Measurements from ENCODE around the gene MIA2.
A peak's percentile ranks its signal among the peaks of the same experiment; 100 is the strongest.

The MIA2 gene

DNA sequence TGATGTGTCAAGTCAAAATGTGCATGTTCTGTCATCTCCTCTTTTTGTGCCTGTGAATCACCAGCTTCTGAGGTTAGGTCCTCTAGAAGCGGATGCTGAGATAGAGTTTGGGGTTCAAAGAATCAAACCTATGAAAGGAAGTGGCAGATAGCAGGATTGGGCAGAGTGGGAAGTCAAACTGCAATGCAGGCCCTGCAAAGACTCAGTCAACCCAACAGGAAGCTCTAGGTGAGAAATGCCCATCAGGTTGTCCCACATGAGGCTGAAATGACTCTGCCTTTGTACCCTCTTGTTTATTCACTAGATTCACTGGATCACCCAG, 4.5 kb upstream of the MIA2 start:
- TF ChIP-seq, protein P1, sequence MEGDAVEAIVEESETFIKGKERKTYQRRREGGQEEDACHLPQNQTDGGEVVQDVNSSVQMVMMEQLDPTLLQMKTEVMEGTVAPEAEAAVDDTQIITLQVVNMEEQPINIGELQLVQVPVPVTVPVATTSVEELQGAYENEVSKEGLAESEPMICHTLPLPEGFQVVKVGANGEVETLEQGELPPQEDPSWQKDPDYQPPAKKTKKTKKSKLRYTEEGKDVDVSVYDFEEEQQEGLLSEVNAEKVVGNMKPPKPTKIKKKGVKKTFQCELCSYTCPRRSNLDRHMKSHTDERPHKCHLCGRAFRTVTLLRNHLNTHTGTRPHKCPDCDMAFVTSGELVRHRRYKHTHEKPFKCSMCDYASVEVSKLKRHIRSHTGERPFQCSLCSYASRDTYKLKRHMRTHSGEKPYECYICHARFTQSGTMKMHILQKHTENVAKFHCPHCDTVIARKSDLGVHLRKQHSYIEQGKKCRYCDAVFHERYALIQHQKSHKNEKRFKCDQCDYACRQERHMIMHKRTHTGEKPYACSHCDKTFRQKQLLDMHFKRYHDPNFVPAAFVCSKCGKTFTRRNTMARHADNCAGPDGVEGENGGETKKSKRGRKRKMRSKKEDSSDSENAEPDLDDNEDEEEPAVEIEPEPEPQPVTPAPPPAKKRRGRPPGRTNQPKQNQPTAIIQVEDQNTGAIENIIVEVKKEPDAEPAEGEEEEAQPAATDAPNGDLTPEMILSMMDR (IDR thresholded peaks at IDR 0.05): no peak

DNA sequence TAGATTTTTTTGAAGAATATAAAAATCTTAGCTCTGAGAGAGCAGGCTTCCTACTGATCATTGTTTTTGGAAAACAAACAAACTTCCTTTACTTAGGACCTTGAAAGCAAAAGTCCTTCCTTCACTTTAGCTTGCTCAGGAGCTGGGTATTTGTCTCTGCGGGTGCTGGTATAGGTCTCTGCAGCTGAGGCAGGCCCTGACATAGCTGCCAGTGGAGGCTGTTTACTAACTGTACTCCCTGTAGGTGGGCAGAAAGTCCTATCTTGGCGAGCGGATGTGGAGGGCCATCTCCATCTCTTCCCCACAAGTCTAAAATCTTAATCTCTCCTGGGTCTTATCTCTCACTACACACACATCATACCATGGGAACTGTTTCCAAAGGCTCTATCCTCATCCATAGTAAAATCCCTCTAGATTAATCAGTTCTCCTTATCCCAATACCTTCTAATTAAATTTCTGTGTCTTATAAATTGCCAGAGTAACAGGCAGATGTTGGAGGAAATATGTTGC, 4.1 kb upstream of the MIA2 start:
- TF ChIP-seq, protein P1 (IDR thresholded peaks at IDR 0.05): no peak

DNA sequence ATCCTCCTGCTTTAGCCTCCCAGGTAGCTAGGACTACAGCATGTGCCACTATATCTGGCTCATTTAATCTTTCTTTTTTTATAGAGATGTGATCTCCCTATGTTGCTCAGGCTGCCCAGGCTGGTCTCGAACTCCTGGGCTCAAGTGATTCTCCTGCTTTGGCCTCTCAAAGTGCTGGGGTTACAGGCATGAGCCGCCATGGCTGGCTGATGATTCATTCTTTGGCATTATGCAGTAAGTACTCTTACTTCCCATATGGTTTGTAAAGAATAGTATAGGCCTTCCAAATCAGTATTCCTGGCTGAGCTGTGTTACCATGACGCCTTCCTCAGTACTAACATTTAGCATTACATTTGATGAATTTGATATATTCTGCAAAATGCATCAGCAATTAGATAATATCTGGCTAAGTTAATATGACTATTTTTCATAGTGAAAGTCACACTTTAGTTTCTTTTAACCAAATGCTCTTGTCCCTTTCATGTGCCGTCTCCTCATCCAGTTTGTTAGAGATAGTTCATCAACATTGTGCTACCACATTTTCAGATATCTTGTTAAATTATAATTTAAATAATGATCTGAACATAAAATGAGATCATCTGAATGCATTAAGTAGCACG, 3.2 kb upstream of the MIA2 start:
- TF ChIP-seq, protein P1 (IDR thresholded peaks at IDR 0.05): no peak

DNA sequence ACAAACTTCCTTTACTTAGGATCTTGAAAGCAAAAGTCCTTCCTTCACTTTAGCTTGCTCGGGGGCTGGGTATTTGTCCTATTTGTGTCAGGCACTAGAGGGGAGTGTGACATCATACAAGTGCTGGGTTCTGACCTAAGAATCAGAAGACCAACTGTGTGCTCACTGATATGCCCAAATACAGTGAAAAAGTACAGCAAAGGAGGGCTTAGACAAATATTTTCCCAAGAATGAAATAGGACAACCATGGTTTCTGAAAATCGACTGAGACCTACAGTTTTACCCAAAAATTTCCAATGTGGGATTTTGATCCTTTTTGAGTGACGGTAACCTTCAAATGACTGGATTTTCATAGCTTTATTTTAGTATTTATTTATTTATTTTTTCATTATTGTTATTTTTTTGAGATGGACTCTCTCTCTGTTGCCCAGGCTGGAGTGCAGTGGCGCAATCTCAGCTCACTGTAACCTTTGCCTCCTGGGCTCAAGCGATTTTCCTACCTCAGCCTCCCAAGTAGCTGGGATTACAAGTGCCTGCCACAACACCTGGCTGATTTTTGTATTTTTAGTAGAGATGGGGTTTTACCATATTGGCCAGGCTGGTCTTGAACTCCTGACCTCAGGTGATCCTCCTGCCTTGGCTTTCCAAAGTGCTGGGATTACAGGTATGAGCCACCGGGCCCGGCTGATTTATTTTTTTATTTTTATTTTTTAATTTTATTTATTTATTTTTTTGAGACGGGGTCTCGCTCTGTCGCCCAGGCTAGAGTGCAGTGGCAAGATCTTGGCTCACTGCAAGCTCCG, 1.8 kb upstream of the MIA2 start:
- TF ChIP-seq, protein P1 (IDR thresholded peaks at IDR 0.05): peak; percentile 28; the same call in 1 of the 2 replicates

DNA sequence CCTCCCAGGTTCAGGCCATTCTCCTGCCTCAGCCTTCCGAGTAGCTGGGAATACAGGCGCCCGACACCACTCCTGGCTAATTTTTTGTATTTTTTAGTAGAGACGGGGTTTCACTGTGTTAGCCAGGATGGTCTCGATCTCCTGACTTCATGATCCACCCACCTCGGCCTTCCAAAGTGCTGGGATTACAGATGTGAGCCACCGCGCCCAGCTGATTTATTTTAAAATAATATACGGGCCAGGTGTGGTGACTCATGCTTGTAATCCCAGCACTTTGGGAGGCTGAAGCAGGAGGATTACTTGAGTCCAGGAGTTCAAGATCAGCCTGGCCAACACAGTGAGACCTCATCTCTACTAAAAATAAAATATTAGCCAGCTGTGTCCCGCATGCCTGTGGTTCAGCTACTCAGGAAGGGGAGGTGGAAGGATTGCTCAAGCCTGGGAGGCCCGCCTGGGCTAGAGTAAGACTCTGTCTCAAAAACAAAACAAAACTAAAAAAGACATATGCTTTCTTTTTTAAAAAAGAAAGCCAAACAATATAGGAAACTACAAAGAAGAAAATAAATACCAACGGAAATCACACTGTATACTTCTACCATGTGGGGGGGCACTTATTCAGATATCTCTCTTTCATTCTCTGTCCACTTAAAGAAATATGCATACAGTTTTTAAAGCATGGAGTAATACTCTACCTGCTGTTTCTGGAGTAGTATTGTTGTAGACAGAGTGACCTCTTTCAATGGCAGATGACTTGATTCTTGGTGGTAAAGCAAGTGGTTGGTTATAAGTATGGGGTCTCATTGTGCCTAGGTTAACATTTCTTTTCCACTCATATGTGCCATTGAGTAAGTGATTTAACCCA, 930 bp upstream of the MIA2 start:
- TF ChIP-seq, protein P1 (IDR thresholded peaks at IDR 0.05): no peak

DNA sequence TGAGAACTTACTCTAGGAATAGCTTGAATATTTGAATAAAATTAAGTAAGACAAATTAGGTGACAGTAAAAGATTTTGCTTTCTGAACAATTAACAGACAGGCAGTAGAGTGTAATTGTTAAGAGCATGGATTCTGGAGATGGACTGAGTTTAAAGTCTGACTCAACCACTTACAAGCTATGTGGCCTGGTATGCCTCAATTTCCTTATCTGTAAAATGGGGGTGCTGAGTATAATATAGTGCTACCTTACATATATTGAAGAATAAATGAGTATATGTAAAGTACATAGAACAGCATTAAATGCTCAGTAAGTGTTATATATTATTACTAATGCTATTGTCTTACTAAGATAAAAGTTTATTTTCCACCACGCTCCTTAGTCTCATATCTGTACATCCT, 7.1 kb downstream of the MIA2 start:
- TF ChIP-seq, protein P1 (IDR thresholded peaks at IDR 0.05): no peak

DNA sequence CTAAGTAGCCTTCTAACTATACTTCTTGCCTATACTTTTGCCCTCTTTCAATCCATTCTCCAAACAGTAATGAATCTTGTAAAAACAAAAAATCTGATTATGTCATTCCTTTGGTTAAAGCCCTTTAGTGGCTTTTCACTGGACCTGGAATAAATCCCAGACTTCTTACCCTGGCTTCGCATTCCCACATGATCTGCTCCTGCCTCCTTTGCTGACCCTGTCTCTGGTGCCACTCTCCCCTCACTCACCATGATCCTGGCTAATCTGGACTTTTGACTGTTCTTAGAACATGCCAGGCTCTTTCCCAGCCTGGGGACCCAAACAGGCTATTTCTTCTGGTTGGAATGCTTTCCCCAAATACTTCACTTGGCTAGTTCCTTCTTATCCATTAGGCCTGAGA, 7.9 kb downstream of the MIA2 start:
- TF ChIP-seq, protein P1 (IDR thresholded peaks at IDR 0.05): no peak
